ENCODE data around the gene RAMAC.
A peak's percentile ranks its signal among the peaks of the same experiment; 100 is the strongest.

Gene RAMAC

DNA sequence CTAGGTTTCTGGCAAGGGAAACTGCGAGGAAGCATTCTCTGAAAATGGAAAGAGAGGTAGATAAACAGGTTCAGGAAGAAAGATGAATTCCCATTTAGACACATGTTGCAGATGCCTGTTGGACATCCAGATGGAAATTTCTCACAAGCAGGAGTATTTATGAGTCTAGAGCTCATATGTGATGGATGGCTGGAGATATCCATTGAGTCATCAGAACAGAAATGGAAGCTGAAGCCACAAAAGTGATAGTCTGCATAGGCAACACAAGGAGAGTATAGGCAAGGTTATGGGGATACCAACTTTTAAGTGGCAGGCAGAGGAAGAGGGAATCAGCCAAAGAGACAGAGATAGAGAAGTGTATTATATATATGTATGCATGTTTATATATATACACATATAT, 6.3 kb upstream of the RAMAC start:
- no peak overlapping the region for H3K4ac ChIP-seq (ENCODE audit: low read length)
- H2AFZ ChIP-seq (ENCODE audit: low read length), result no peak overlapping the region
- no peak overlapping the region for H2BK15ac ChIP-seq (ENCODE audit: low read length)
- no peaks in the 10 kb centered on the region for H3K9me3 ChIP-seq (replicated peaks in 1 of 2; ENCODE audit: control insufficient read depth in 2 of 2, insufficient read depth in 1 of 2, low read depth in 1 of 2, low read length in 2 of 2)
- H3K27ac ChIP-seq (replicated peaks; ENCODE audit: low read length), result no peak overlapping the region
- no peaks in the 10 kb centered on the region for H3K79me1 ChIP-seq (ENCODE audit: low read depth, low read length)
- no peak overlapping the region for H3K18ac ChIP-seq (ENCODE audit: low read length)
- H4K8ac ChIP-seq (ENCODE audit: low read depth, low read length), result no peak overlapping the region
- H2AK5ac ChIP-seq (ENCODE audit: low read depth, low read length), result no peak overlapping the region
- H2BK5ac ChIP-seq (ENCODE audit: low read length), result no peak overlapping the region
- H3K14ac ChIP-seq (ENCODE audit: low read length), result no peak overlapping the region
- H3K4me2 ChIP-seq (ENCODE audit: insufficient read depth, low read length, poor library complexity, severe bottlenecking), result no peak overlapping the region
- no peak overlapping the region for H4K91ac ChIP-seq (ENCODE audit: low read depth, low read length, poor library complexity)
- no peak overlapping the region for H3K23ac ChIP-seq (ENCODE audit: low read depth, low read length, poor library complexity)
- no peak overlapping the region for H3K4me3 ChIP-seq (ENCODE audit: low read length in 2 of 2)
- H3K27me3 ChIP-seq (ENCODE audit: control insufficient read depth in 3 of 3, insufficient read depth in 3 of 3, low read depth in 1 of 3, low read length in 3 of 3), result no peaks in the 10 kb centered on the region
- no CpG with 5 or more reads among the region's 1 CpG for WGBS, 2 donors (ENCODE audit: extremely low coverage in 2 of 2, insufficient read length in 2 of 2, insufficient replicate concordance in 1 of 2)
- no peak overlapping the region for H3K9ac ChIP-seq (ENCODE audit: low read depth, low read length, poor library complexity)
- peaks cover 4 to 12% of the 10 kb centered on the region in 2 donors for H3K4me1 ChIP-seq (ENCODE audit: control insufficient read depth in 2 of 2, insufficient read depth in 1 of 2, low read depth in 1 of 2, low read length in 2 of 2)
- DNase-seq (ENCODE audit: low spot score), result no peak
- H3K36me3 ChIP-seq (replicated peaks in 1 of 2; ENCODE audit: control insufficient read depth in 2 of 2, insufficient read depth in 2 of 2, low read length in 2 of 2), result peaks cover 0 to 12% of the 10 kb centered on the region in 2 donors
- H2BK120ac ChIP-seq (ENCODE audit: low read depth, low read length), result no peak overlapping the region
- no peak overlapping the region for H2BK12ac ChIP-seq (ENCODE audit: low read length)

DNA sequence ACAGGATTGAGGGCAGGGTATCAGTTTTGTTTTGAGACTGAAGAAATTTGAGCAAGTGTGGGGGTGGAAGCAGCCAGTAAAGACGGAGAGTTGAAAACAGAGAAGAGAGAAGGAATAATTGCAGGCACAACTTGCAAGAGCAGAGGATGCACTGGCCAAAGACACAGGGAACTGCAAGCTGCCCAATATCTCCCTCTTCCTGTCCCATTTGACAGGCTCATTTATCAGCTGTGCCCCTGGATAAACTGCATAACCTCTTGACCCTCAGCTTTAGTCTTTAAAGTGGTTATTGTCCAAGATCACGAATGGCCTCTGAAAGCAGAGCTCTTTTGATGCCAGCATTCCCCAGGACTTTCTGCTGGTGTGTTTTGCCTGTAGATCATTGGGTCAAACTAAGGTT, 5.0 kb upstream of the RAMAC start:
- Histone ChIP-seq H3K27ac (replicated peaks; ENCODE audit: low read length) (no peak overlapping the region), H2AK5ac (ENCODE audit: low read depth, low read length) (no peak overlapping the region), H3K79me1 (ENCODE audit: low read depth, low read length) (peaks cover 2% of the 10 kb centered on the region), H3K4me2 (ENCODE audit: insufficient read depth, low read length, poor library complexity, severe bottlenecking) (no peak overlapping the region), H3K27me3 (ENCODE audit: control insufficient read depth in 3 of 3, insufficient read depth in 3 of 3, low read depth in 1 of 3, low read length in 3 of 3) (no peaks in the 10 kb centered on the region), H2BK5ac (ENCODE audit: low read length) (no peak overlapping the region), H3K4me3 (ENCODE audit: low read length in 2 of 2) (no peak overlapping the region), H2BK120ac (ENCODE audit: low read depth, low read length) (no peak overlapping the region), H3K9me3 (replicated peaks in 1 of 2; ENCODE audit: control insufficient read depth in 2 of 2, insufficient read depth in 1 of 2, low read depth in 1 of 2, low read length in 2 of 2) (peaks cover 0 to 3% of the 10 kb centered on the region in 2 donors), H4K91ac (ENCODE audit: low read depth, low read length, poor library complexity) (no peak overlapping the region), H3K9ac (ENCODE audit: low read depth, low read length, poor library complexity) (peak overlapping the region; percentile 54), H4K8ac (ENCODE audit: low read depth, low read length) (no peak overlapping the region), H3K23ac (ENCODE audit: low read depth, low read length, poor library complexity) (no peak overlapping the region), H3K14ac (ENCODE audit: low read length) (no peak overlapping the region), H2BK12ac (ENCODE audit: low read length) (no peak overlapping the region), H3K36me3 (replicated peaks in 1 of 2; ENCODE audit: control insufficient read depth in 2 of 2, insufficient read depth in 2 of 2, low read length in 2 of 2) (peaks cover 0 to 12% of the 10 kb centered on the region in 2 donors), H3K18ac (ENCODE audit: low read length) (no peak overlapping the region), H2BK15ac (ENCODE audit: low read length) (no peak overlapping the region), H3K4me1 (ENCODE audit: control insufficient read depth in 2 of 2, insufficient read depth in 1 of 2, low read depth in 1 of 2, low read length in 2 of 2) (peaks cover 9 to 12% of the 10 kb centered on the region in 2 donors), H2AFZ (ENCODE audit: low read length) (no peak overlapping the region), H3K4ac (ENCODE audit: low read length) (no peak overlapping the region)
- no CpG with 5 or more reads among the region's 2 CpGs for WGBS, 2 donors (ENCODE audit: extremely low coverage in 2 of 2, insufficient read length in 2 of 2, insufficient replicate concordance in 1 of 2)
- DNase-seq (ENCODE audit: low spot score), result peak; percentile 24

GRCh38 chr15:82986442-82986780, 401 bp downstream of the RAMAC start:
- Histone ChIP-seq H3K36me3 (replicated peaks in 1 of 2; ENCODE audit: control insufficient read depth in 2 of 2, insufficient read depth in 2 of 2, low read length in 2 of 2) (peaks cover 2 to 40% of the 10 kb centered on the region in 2 donors), H3K4ac (ENCODE audit: low read length) (no peak overlapping the region), H2BK120ac (ENCODE audit: low read depth, low read length) (no peak overlapping the region), H3K27ac (replicated peaks; ENCODE audit: low read length) (no peak overlapping the region), H2AK5ac (ENCODE audit: low read depth, low read length) (no peak overlapping the region), H3K4me2 (ENCODE audit: insufficient read depth, low read length, poor library complexity, severe bottlenecking) (peak overlapping the region; percentile 77), H2BK5ac (ENCODE audit: low read length) (no peak overlapping the region), H4K8ac (ENCODE audit: low read depth, low read length) (no peak overlapping the region), H3K79me1 (ENCODE audit: low read depth, low read length) (peaks cover 5% of the 10 kb centered on the region), H3K9ac (ENCODE audit: low read depth, low read length, poor library complexity) (peak overlapping the region; percentile 5), H3K4me3 (ENCODE audit: low read length in 2 of 2) (peak overlapping the region; percentile 74 to 86), H2BK15ac (ENCODE audit: low read length) (no peak overlapping the region), H2BK12ac (ENCODE audit: low read length) (no peak overlapping the region), H2AFZ (ENCODE audit: low read length) (peak overlapping the region; percentile 94), H3K9me3 (replicated peaks in 1 of 2; ENCODE audit: control insufficient read depth in 2 of 2, insufficient read depth in 1 of 2, low read depth in 1 of 2, low read length in 2 of 2) (peaks cover 0 to 3% of the 10 kb centered on the region in 2 donors), H4K91ac (ENCODE audit: low read depth, low read length, poor library complexity) (no peak overlapping the region), H3K14ac (ENCODE audit: low read length) (no peak overlapping the region), H3K4me1 (ENCODE audit: control insufficient read depth in 2 of 2, insufficient read depth in 1 of 2, low read depth in 1 of 2, low read length in 2 of 2) (peaks cover 5 to 7% of the 10 kb centered on the region in 2 donors), H3K27me3 (ENCODE audit: control insufficient read depth in 3 of 3, insufficient read depth in 3 of 3, low read depth in 1 of 3, low read length in 3 of 3) (no peaks in the 10 kb centered on the region), H3K18ac (ENCODE audit: low read length) (peak overlapping the region; percentile 66), H3K23ac (ENCODE audit: low read depth, low read length, poor library complexity) (no peak overlapping the region)
- no peak for DNase-seq (ENCODE audit: low spot score)
- no CpG with 5 or more reads among the region's 12 CpGs for WGBS, 2 donors (ENCODE audit: extremely low coverage in 2 of 2, insufficient read length in 2 of 2, insufficient replicate concordance in 1 of 2)

DNA sequence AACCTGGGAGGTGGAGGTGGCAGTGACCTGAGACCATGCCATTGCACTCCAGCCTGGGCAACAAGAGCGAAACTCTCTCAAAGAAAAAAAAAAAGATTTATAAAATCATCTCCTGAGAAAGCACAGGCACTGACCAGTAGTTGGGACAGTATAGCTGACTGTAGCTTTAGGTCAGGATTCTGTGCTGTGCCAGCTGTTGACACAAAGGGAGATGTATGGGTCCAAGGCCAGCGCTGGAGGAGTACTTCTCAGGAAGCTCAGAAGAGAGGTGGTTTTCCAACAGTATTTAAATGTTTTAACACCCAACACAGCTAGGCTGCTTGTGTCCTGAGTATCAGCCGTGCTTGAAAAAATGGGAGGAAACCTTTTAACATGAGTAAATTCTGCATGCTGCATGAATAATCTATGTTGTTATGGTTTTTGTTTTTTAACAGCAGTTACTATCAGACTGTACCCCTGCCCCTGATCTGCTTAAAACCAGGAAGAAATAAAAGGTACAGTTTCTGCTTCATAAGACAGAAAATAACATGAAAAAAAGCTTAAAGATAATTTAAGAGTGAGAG, 6.5 kb downstream of the RAMAC start:
- Histone ChIP-seq H3K18ac (ENCODE audit: low read length) (no peak overlapping the region), H3K14ac (ENCODE audit: low read length) (no peak overlapping the region), H3K4me1 (ENCODE audit: control insufficient read depth in 2 of 2, insufficient read depth in 1 of 2, low read depth in 1 of 2, low read length in 2 of 2) (no peaks in the 10 kb centered on the region), H3K9me3 (replicated peaks in 1 of 2; ENCODE audit: control insufficient read depth in 2 of 2, insufficient read depth in 1 of 2, low read depth in 1 of 2, low read length in 2 of 2) (no peaks in the 10 kb centered on the region), H3K79me1 (ENCODE audit: low read depth, low read length) (no peaks in the 10 kb centered on the region), H2BK12ac (ENCODE audit: low read length) (no peak overlapping the region), H3K4ac (ENCODE audit: low read length) (no peak overlapping the region), H2BK120ac (ENCODE audit: low read depth, low read length) (no peak overlapping the region), H3K4me2 (ENCODE audit: insufficient read depth, low read length, poor library complexity, severe bottlenecking) (no peak overlapping the region), H3K23ac (ENCODE audit: low read depth, low read length, poor library complexity) (no peak overlapping the region), H4K8ac (ENCODE audit: low read depth, low read length) (no peak overlapping the region), H2AK5ac (ENCODE audit: low read depth, low read length) (no peak overlapping the region), H3K27ac (replicated peaks; ENCODE audit: low read length) (no peak overlapping the region), H2AFZ (ENCODE audit: low read length) (no peak overlapping the region), H4K91ac (ENCODE audit: low read depth, low read length, poor library complexity) (no peak overlapping the region), H3K4me3 (ENCODE audit: low read length in 2 of 2) (no peak overlapping the region), H3K9ac (ENCODE audit: low read depth, low read length, poor library complexity) (no peak overlapping the region), H2BK15ac (ENCODE audit: low read length) (no peak overlapping the region), H3K27me3 (ENCODE audit: control insufficient read depth in 3 of 3, insufficient read depth in 3 of 3, low read depth in 1 of 3, low read length in 3 of 3) (no peaks in the 10 kb centered on the region), H2BK5ac (ENCODE audit: low read length) (no peak overlapping the region), H3K36me3 (replicated peaks in 1 of 2; ENCODE audit: control insufficient read depth in 2 of 2, insufficient read depth in 2 of 2, low read length in 2 of 2) (peaks cover 2 to 40% of the 10 kb centered on the region in 2 donors)
- no peak for DNase-seq (ENCODE audit: low spot score)
- no CpG with 5 or more reads among the region's 3 CpGs for WGBS, 2 donors (ENCODE audit: extremely low coverage in 2 of 2, insufficient read length in 2 of 2, insufficient replicate concordance in 1 of 2)

All from neuronal stem cell (in vitro differentiated cells).